ENCODE measurements around the gene ADAM22.

Gene ADAM22

DNA sequence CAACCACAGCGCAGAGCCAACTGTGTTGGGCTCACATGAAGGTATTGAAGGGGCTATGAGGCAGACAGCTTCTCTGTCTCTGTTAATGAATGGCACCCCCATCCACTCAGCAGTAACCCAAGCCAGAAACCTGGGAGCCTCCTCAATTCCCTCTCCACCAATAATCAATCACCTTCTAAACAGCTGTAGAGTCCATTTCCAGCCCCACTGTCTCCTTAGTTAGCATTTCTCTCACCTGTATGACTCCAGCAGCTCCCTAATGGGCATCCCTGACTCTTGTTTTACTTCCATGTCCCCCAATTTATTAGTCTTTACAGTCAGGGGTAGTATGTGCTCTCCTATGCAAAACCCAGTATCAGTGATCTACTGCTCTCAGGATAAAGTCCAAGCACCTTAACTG is 278.9 kb downstream of the ADAM22 start:
- ChIA-PET CTCF (no interaction called here), POLR2A (interaction anchor here (1.6 kb wide), 1 partner anchor 9 kb away, joined by 3 read pairs; no protein-coding TSS in a partner anchor)

DNA sequence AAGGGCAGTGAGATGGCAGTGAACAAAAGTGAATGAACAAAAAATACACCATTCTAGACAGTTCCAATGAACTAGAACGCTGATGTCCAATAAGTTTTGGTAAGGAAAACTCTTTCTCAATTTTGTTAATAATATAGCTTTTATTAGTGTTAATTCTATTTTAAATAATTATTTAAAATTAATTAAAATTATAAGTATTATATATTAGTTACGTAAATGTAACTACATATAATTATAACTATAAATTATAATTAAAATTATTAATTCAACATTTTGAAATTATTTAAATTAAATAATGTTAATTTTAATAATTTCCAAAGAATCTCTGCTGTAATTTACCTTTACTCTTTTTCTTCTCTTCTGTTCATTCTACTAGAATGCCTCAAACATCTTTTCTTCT is 280.4 kb downstream of the ADAM22 start:
- 0 out of 2 replicates have a peak, but pooled peaks cover 5% of the 10 kb centered on the region for H3K4me1 ChIP-seq (ENCODE audit: control insufficient read depth, insufficient read depth, low read length)
- no peak overlapping the region for H3K27ac ChIP-seq (ENCODE audit: extremely low read depth, low read depth, low read length)
- POLR2A ChIA-PET, result no interaction called here
- no peaks in the 10 kb centered on the region for H3K9me3 ChIP-seq (ENCODE audit: control insufficient read depth, insufficient read depth, low read depth, low read length)
- no peak overlapping the region for H3K4me3 ChIP-seq (ENCODE audit: low read depth, low read length)
- CTCF ChIA-PET, result interaction anchor here (0.6 kb wide), 1 partner anchor 29 kb away, joined by 5 read pairs; no protein-coding TSS in a partner anchor
- TF ChIP-seq ZXDB (tag by site-specific recombination; IDR thresholded peaks at IDR 0.05) (no peak), WT1 (tag by site-specific recombination; IDR thresholded peaks at IDR 0.05) (no peak), ZFP3 (tag by site-specific recombination; IDR thresholded peaks at IDR 0.05; ENCODE audit: low read depth) (no peak), ZNF549 (tag by site-specific recombination; IDR thresholded peaks at IDR 0.05) (no peak), ZNF777 (tag by site-specific recombination; IDR thresholded peaks at IDR 0.05; ENCODE audit: borderline replicate concordance) (no peak), GFI1B (tag by site-specific recombination; IDR thresholded peaks at IDR 0.05) (no peak), ZNF791 (tag by site-specific recombination; IDR thresholded peaks at IDR 0.05) (no peak), KLF1 (tag by site-specific recombination; IDR thresholded peaks at IDR 0.05) (no peak), ZNF837 (tag by site-specific recombination; IDR thresholded peaks at IDR 0.05) (no peak)
- TF ChIP-seq, protein P1, sequence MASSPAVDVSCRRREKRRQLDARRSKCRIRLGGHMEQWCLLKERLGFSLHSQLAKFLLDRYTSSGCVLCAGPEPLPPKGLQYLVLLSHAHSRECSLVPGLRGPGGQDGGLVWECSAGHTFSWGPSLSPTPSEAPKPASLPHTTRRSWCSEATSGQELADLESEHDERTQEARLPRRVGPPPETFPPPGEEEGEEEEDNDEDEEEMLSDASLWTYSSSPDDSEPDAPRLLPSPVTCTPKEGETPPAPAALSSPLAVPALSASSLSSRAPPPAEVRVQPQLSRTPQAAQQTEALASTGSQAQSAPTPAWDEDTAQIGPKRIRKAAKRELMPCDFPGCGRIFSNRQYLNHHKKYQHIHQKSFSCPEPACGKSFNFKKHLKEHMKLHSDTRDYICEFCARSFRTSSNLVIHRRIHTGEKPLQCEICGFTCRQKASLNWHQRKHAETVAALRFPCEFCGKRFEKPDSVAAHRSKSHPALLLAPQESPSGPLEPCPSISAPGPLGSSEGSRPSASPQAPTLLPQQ (tag by site-specific recombination; IDR thresholded peaks at IDR 0.05), result no peak
- TF ChIP-seq, protein P2, sequence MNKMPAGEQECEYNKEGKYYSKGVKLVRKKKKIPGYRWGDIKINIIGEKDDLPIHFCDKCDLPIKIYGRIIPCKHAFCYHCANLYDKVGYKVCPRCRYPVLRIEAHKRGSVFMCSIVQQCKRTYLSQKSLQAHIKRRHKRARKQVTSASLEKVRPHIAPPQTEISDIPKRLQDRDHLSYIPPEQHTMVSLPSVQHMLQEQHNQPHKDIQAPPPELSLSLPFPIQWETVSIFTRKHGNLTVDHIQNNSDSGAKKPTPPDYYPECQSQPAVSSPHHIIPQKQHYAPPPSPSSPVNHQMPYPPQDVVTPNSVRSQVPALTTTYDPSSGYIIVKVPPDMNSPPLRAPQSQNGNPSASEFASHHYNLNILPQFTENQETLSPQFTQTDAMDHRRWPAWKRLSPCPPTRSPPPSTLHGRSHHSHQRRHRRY (tag by site-specific recombination; IDR thresholded peaks at IDR 0.05), result no peak
- TF ChIP-seq, protein P3, sequence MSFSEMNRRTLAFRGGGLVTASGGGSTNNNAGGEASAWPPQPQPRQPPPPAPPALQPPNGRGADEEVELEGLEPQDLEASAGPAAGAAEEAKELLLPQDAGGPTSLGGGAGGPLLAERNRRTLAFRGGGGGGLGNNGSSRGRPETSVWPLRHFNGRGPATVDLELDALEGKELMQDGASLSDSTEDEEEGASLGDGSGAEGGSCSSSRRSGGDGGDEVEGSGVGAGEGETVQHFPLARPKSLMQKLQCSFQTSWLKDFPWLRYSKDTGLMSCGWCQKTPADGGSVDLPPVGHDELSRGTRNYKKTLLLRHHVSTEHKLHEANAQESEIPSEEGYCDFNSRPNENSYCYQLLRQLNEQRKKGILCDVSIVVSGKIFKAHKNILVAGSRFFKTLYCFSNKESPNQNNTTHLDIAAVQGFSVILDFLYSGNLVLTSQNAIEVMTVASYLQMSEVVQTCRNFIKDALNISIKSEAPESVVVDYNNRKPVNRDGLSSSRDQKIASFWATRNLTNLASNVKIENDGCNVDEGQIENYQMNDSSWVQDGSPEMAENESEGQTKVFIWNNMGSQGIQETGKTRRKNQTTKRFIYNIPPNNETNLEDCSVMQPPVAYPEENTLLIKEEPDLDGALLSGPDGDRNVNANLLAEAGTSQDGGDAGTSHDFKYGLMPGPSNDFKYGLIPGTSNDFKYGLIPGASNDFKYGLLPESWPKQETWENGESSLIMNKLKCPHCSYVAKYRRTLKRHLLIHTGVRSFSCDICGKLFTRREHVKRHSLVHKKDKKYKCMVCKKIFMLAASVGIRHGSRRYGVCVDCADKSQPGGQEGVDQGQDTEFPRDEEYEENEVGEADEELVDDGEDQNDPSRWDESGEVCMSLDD (tag by site-specific recombination; IDR thresholded peaks at IDR 0.05), result no peak
- H3K36me3 ChIP-seq (ENCODE audit: control insufficient read depth in 2 of 2, insufficient read depth in 1 of 2, low read length in 2 of 2), result peaks cover 33 to 70% of the 10 kb centered on the region in 2 experiments

More for the DNA sequence above, 278.9 kb downstream of the ADAM22 start:
- TF ChIP-seq ZNF600 (tag by site-specific recombination; IDR thresholded peaks at IDR 0.05) (no peak), TRIM28 (IDR thresholded peaks at IDR 0.05; ENCODE audit: borderline replicate concordance, low read length) (no peak), ZNF19 (tag by site-specific recombination; IDR thresholded peaks at IDR 0.05; ENCODE audit: low read depth) (no peak), ZNF184 (tag by site-specific recombination; IDR thresholded peaks at IDR 0.05) (no peak), ZNF660 (tag by site-specific recombination; IDR thresholded peaks at IDR 0.05) (no peak), ZNF138 (tag by site-specific recombination; IDR thresholded peaks at IDR 0.05; ENCODE audit: borderline replicate concordance) (no peak), ZNF610 (tag by site-specific recombination; IDR thresholded peaks at IDR 0.05; ENCODE audit: borderline replicate concordance) (no peak)
- TF ChIP-seq, protein P2 (tag by site-specific recombination; IDR thresholded peaks at IDR 0.05), result no peak
- TF ChIP-seq, protein P4, sequence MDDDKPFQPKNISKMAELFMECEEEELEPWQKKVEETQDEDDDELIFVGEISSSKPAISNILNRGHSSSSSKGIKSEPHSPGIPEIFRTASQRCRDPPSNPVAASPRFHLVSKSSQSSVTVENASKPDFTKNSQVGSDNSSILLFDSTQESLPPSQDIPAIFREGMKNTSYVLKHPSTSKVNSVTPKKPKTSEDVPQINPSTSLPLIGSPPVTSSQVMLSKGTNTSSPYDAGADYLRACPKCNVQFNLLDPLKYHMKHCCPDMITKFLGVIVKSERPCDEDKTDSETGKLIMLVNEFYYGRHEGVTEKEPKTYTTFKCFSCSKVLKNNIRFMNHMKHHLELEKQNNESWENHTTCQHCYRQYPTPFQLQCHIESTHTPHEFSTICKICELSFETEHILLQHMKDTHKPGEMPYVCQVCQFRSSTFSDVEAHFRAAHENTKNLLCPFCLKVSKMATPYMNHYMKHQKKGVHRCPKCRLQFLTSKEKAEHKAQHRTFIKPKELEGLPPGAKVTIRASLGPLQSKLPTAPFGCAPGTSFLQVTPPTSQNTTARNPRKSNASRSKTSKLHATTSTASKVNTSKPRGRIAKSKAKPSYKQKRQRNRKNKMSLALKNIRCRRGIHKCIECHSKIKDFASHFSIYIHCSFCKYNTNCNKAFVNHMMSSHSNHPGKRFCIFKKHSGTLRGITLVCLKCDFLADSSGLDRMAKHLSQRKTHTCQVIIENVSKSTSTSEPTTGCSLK (tag by site-specific recombination; IDR thresholded peaks at IDR 0.05), result no peak
- TF ChIP-seq, protein P5, sequence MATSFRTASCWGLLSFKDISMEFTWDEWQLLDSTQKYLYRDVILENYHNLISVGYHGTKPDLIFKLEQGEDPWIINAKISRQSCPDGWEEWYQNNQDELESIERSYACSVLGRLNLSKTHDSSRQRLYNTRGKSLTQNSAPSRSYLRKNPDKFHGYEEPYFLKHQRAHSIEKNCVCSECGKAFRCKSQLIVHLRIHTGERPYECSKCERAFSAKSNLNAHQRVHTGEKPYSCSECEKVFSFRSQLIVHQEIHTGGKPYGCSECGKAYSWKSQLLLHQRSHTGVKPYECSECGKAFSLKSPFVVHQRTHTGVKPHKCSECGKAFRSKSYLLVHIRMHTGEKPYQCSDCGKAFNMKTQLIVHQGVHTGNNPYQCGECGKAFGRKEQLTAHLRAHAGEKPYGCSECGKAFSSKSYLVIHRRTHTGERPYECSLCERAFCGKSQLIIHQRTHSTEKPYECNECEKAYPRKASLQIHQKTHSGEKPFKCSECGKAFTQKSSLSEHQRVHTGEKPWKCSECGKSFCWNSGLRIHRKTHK (tag by site-specific recombination; IDR thresholded peaks at IDR 0.05), result no peak
- no peak overlapping the region for H3K27ac ChIP-seq (ENCODE audit: extremely low read depth, low read depth, low read length)
- peaks cover 48 to 85% of the 10 kb centered on the region in 2 experiments for H3K36me3 ChIP-seq (ENCODE audit: control insufficient read depth in 2 of 2, insufficient read depth in 1 of 2, low read length in 2 of 2)
- no peak overlapping the region for H3K4me3 ChIP-seq (ENCODE audit: low read depth, low read length)
- H3K9me3 ChIP-seq (ENCODE audit: control insufficient read depth, insufficient read depth, low read depth, low read length), result no peaks in the 10 kb centered on the region
- H3K4me1 ChIP-seq (ENCODE audit: control insufficient read depth, insufficient read depth, low read length), result 0 out of 2 replicates have a peak, but pooled peaks cover under 1% of the 10 kb centered on the region

All from HEK293 (cell line).